ENCODE results near the gene SHF.

SHF gene

GRCh38 chr15:45134046-45134445, 53.7 kb downstream of the SHF start:
- in situ Hi-C loops (cut with MboI; ENCODE audit: low sequenced_read_pairs): no loop called here

- in situ Hi-C loops (cut with MboI; ENCODE audit: low sequenced_read_pairs): no loop called here
Measured at GRCh38 chr15:45133561-45133920, 54.2 kb downstream of the SHF start.

- in situ Hi-C loops (cut with MboI; ENCODE audit: low sequenced_read_pairs): no loop called here
Measured at GRCh38 chr15:45132844-45133560, 54.8 kb downstream of the SHF start.

GRCh38 chr15:45131510-45131909, 56.3 kb downstream of the SHF start:
- in situ Hi-C loops (cut with MboI; ENCODE audit: low sequenced_read_pairs): no loop called here

- in situ Hi-C loops (cut with MboI; ENCODE audit: low sequenced_read_pairs): no loop called here
Measured at GRCh38 chr15:45130291-45131000, 57.3 kb downstream of the SHF start.

GRCh38 chr15:45129651-45130129, 58.1 kb downstream of the SHF start, which contains the start of the genes DUOX1 and DUOXA1:
Gene DUOX1, plus strand, starts transcription at chr15:45129994. Its CDS starts 1,973 bp downstream, at chr15:45131967.
Gene DUOXA1, minus strand, starts transcription at chr15:45129879. Its CDS starts 6,865 bp downstream, at chr15:45123014.
- in situ Hi-C loops (cut with MboI; ENCODE audit: low sequenced_read_pairs): no loop called here

- in situ Hi-C loops (cut with MboI; ENCODE audit: low sequenced_read_pairs): no loop called here
Measured at GRCh38 chr15:45128971-45129639, 58.7 kb downstream of the SHF start.

GRCh38 chr15:45126535-45127158, 61.1 kb downstream of the SHF start:
- in situ Hi-C loops (cut with MboI; ENCODE audit: low sequenced_read_pairs): no loop called here

- in situ Hi-C loops (cut with MboI; ENCODE audit: low sequenced_read_pairs): no loop called here
Measured at GRCh38 chr15:45123397-45123796, 64.4 kb downstream of the SHF start.

GRCh38 chr15:45122719-45123118, 65.0 kb downstream of the SHF start:
- in situ Hi-C loops (cut with MboI; ENCODE audit: low sequenced_read_pairs): no loop called here

GRCh38 chr15:45121706-45122417, 65.9 kb downstream of the SHF start:
- in situ Hi-C loops (cut with MboI; ENCODE audit: low sequenced_read_pairs): no loop called here

- in situ Hi-C loops (cut with MboI; ENCODE audit: low sequenced_read_pairs): no loop called here
Measured at GRCh38 chr15:45121020-45121419, 66.7 kb downstream of the SHF start.

- in situ Hi-C loops (cut with MboI; ENCODE audit: low sequenced_read_pairs): no loop called here
Measured at GRCh38 chr15:45120081-45120972, 67.4 kb downstream of the SHF start.

- in situ Hi-C loops (cut with MboI; ENCODE audit: low sequenced_read_pairs): no loop called here
Measured at GRCh38 chr15:45118996-45119395, 68.8 kb downstream of the SHF start.

- in situ Hi-C loops (cut with MboI; ENCODE audit: low sequenced_read_pairs): no loop called here
Measured at GRCh38 chr15:45118131-45118588, 69.6 kb downstream of the SHF start.

GRCh38 chr15:45117308-45118130, 70.2 kb downstream of the SHF start:
- in situ Hi-C loops (cut with MboI; ENCODE audit: low sequenced_read_pairs): no loop called here

Data from HL-60/S4 treated with phorbol 12-myristate 13-acetate at 8.2 ng/mL for 4 days and 3 days (cell line).